Mononuclear cell (primary cell): ENCODE measurements around the gene RAB11B. TPM values are rescaled to one million over a fixed set of nuclear protein-coding genes. Genes with fewer than 3 reads are reported as not detected.
"Not testable (repeated sequence)": the region's sequence is repeated elsewhere in the genome, so short reads cannot be mapped to it uniquely, and the experiment has no call there.

ENCODE experiments used
- H3K27me3 ChIP-seq: 2 replicates; pipeline ENCODE4 v1.6.0; 2011; ENCODE audit warnings: low read length, control low read depth; ENCODE audit not compliant: insufficient read depth
- H3K4me1 ChIP-seq: 2 replicates; pipeline ENCODE4 v1.5.1; 2011; ENCODE audit warnings: mild to moderate bottlenecking, low read length, control low read depth; ENCODE audit not compliant: insufficient read depth
- H3K4me3 ChIP-seq: 2 replicates; pipeline ENCODE4 v1.5.1; 2011; ENCODE audit warnings: mild to moderate bottlenecking, low read length, moderate library complexity
- H3K9me3 ChIP-seq: 2 replicates; pipeline ENCODE4 v1.5.1; 2011; ENCODE audit warnings: low read depth, mild to moderate bottlenecking, control low read depth, low read length
- total RNA-seq: library from RNA; depleted of rRNA; stranded (reverse); fragments of >200 nt; gene quantifications from one replicate; pipeline ENCODE4 v1.2.3, GENCODE V29; 2012

The RAB11B gene
- total RNA-seq, 1 donor = 24.3 TPM

DNA sequence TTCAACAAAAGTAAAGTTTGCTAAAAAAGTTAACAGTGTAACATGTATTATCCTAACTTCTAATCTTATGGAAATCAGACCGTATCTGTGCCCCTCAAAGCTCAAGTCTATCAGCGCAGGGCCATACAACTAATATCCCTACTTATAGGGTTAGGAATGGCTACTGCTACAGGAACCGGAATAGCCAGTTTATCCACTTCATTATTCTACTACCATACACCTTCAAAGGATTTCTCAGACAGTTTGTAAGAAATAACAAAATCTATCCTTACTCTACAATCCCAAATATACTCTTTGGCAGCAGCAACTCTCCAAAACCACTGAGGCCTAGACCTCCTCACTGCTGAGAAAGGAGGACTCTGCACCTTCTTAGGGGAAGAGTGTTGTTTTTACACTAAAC lies 4.6 kb upstream of the RAB11B start:
- not testable (repeated sequence) for H3K4me3 ChIP-seq, H3K27me3 ChIP-seq, H3K4me1 ChIP-seq, H3K9me3 ChIP-seq

DNA sequence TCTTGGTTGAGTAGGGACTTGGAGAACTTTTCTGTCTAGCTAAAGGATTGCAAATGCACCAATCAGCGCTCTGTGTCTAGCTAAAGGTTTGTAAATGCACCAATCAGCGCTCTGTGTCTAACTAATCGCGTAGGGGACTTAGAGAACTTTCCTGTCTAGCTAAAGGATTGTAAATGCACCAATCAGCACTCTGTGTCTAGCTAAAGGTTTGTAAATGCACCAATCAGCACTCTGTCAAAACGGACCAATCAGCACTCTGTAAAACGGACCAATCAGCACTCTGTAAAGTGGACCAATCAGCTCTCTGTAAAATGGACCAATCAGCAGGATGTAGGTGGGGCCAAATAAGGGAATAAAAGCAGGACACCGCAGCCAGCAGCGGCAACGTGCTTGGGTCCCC lies 3.7 kb upstream of the RAB11B start:
- not testable (repeated sequence) for H3K27me3 ChIP-seq, H3K4me3 ChIP-seq, H3K9me3 ChIP-seq
- H3K4me1 ChIP-seq = peaks cover 11% of the 10 kb centered on the region

DNA sequence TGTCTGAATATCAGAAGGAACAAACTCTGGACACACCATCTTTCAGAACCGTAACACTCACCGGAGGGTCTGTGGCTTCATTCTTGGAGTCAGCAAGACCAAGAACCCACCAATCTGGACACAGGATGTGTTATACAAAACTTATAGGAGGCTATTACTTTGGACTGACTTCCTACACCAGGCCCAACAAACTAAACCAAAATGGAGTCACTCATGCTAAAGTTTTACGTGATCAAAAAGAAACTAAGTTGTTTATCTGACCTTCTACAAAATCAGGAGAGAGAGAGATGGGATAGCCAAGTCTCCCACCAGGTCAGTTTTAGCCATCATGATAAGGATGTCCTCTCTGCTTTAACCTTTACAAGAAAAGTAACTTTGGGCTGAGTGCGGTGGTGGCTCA lies 3.2 kb upstream of the RAB11B start:
- peaks cover 17% of the 10 kb centered on the region for H3K4me1 ChIP-seq
- H3K9me3 ChIP-seq = no peaks in the 10 kb centered on the region
- H3K27me3 ChIP-seq = no peaks in the 10 kb centered on the region
- H3K4me3 ChIP-seq = no peak overlapping the region

DNA sequence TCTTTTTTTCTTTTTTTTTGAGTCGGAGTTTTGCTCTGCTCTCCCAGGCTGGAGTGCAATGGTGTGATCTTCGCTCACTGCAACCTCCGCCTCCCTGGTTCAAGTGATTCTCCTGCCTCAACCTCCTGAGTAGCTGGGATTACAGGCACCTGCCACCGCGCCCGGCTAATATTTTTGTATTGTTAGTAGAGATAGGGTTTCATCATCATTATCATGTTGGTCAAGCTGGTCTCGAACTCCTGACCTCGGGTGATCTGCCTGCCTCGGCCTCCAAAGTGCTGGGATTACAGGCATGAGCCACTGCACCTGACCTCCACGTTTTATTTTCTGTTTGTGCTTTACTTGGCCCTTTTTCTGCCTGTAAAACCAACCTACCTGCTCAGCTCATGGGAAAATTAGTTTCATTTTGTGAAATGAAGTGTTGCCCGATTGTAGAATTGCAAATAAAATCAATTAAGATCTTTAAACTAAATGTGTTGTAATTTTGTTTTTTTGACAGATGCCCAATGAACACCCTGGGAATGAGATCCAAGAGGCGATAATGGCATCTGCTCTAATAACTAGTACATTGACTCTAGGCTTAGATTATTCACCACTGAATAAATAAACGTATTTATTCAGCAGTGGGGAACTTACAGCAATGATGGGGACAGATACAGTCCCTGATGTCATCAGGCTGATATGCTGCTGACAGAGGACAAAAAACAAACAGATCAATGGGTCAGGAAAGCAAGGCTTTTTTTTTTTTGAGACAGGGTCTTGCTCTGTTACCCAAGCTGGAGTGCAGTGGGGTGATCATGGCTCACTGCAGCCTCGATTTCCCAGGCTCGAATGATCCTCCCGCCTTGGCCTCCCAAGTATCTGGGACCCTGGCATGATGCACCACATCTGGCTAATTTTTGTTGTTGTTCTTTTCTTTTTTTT lies 2.2 kb upstream of the RAB11B start:
- Histone ChIP-seq H3K27me3 (no peaks in the 10 kb centered on the region), H3K9me3 (no peaks in the 10 kb centered on the region), H3K4me3 (no peak overlapping the region), H3K4me1 (peaks cover 21% of the 10 kb centered on the region)

DNA sequence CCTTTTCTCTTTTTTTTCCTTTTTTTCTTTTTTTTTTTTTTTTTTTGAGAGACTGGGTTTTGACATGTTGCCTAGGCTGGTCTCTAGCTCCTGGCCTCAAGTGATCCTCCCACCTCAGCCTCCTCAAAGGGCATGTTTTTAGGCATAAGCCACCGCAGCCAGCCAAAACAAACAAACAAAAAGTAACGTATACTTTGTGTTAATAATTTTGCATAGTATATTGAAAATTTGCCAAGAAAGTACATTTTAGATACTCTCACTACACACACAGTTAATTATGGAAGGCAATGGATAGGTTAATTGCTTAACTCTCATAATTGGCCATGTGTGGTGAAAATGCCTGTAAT lies 1.6 kb upstream of the RAB11B start:
- Histone ChIP-seq H3K4me3 (no peak overlapping the region), H3K27me3 (no peaks in the 10 kb centered on the region), H3K4me1 (peaks cover 21% of the 10 kb centered on the region), H3K9me3 (no peaks in the 10 kb centered on the region)

DNA sequence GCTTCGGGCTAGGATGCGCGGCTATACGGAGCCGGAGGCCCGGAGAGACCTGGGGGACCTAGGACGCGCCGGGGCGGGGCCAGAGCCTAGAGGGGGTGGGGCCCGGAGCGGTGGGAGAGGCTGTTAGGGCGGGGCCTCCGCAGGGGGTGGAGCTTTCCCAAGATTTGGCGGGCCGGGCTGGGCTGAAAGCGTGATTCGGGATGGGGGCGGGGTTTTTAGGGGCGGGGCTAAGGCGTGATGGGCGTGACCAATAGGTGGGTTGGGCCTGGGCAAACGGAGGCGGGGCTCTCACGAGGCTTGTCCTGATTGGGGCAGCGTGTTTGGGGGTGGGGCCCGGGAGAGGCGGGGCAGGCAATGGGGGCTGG lies 439 bp downstream of the RAB11B start:
- no peaks in the 10 kb centered on the region for H3K9me3 ChIP-seq
- no peaks in the 10 kb centered on the region for H3K27me3 ChIP-seq
- H3K4me1 ChIP-seq = peaks cover 21% of the 10 kb centered on the region
- H3K4me3 ChIP-seq = peak overlapping the region; percentile 98

DNA sequence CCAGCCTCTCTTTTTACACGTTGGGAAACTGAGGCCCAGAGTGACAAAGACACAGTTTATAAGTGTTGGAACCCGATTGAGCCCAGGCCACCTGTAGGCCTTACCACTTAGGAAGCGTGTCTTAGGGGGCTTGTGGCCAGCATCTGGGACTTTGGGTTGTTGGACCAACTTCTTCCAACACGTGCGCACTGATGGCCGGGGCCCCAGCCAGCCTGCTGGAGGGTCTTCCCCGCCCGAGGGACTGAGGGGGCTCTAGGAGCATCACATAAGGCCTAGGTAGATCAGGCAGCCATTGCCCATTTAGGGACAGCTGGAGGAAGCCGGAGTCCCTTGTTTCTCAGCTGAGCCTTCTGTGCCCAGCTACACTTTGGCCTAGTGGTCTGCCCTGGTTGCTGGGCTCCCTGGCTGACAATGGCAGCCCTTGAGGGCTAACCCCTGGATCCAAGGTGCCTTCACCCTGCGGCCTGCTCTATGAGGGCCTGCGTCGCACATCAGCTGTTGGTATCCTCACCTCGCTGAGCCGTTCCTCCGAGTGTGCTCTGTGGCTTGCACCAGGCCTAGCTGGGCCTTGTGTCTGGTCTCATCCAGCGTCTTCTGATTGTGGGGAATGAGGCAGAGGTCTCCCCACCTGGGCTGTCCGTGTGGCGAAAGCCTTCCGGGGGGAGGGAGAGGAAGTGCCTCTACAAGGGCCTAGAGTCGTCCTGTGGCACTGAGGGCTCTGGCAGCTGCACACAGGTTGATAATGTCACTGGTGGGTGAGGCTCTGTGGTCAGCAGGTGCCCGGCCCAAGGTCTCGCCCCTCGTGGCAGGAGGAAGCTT lies 1.2 kb downstream of the RAB11B start:
- Histone ChIP-seq H3K4me1 (peaks cover 21% of the 10 kb centered on the region), H3K4me3 (no peak overlapping the region), H3K27me3 (no peaks in the 10 kb centered on the region), H3K9me3 (no peaks in the 10 kb centered on the region)

DNA sequence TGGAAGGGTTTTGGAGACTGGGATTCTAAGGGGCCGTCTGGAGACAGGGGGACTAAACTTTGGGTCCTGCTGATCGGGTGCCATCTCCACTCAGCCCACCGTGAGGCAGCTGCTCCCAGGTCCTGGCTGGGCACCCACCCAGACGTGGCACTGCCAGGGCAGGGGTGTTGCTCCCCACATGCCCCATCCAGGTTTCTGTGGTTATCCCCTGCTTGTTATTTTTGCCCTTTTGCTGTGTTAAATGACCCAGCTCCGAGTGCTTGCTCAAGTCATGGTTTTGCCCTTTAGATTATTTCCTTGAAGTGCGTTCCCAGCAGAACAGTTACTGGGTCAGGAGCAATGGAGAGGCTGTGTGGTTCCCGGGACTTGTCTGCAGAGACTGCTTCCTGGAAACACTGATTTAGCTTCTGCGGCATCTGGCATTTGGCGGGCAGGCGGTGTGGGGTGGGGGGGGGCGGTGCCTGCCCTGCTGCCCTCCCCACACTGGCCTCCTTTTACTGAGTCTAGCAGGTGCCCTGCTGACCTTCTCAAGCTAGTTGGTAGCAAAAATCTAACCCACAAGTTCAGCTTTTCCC lies 1.9 kb downstream of the RAB11B start:
- Histone ChIP-seq H3K27me3 (no peaks in the 10 kb centered on the region), H3K4me3 (no peak overlapping the region), H3K9me3 (no peaks in the 10 kb centered on the region), H3K4me1 (peaks cover 21% of the 10 kb centered on the region)

DNA sequence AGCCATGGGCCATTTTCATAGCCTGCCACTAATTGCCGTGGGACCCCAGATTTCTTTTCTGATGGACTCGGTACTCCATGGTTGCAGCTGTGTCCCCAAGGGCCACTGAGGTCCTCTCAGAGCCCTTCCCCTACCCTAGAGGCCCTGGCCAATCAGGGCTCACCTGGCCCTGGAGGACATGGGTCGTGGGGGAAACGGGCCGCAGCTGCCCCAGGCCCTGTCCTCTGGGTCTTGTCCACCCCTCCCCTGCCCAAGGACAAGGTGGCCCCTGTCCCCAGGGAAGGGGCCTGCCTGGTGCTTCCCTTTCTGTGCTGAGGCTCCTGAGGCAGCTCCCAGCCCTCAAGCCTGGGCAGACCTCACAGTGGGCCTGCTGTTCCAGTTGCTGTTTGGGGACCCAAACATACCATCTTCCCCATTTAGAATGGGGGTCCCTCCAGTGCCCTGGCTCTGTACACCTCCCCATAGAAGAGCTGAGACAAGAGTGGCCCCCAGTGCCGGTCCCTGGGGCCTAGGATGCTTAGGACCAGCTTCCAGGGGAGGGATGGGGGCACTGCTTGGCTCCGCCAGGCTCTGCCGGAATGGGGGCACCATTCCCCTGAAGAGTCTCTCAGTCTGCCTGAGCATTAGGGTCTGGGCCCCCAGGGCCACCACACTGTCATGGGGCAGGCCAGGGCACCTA lies 3.2 kb downstream of the RAB11B start:
- no peaks in the 10 kb centered on the region for H3K9me3 ChIP-seq
- H3K4me3 ChIP-seq = no peak overlapping the region
- H3K4me1 ChIP-seq = peaks cover 21% of the 10 kb centered on the region
- no peaks in the 10 kb centered on the region for H3K27me3 ChIP-seq

DNA sequence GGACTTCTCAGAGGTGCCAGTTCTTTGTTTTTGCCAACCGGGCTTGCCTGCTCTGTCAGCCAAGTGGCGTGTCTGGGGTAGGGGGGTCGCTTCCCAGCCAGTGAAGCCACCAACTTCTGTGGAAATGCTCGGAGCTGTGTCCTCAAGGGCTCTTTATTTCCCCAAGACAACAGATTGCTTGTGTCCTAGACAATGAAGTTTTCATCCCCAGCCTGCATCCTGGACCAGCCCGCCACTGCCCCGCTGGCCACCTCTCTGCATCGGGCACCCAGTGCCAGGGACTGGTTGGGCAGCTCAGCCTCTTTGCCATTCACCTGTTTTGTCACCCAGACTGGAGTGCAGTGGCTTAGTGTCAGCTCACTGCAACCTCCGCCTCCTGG lies 3.7 kb downstream of the RAB11B start:
- peaks cover 21% of the 10 kb centered on the region for H3K4me1 ChIP-seq
- H3K4me3 ChIP-seq = no peak overlapping the region
- H3K9me3 ChIP-seq = no peaks in the 10 kb centered on the region
- H3K27me3 ChIP-seq = no peaks in the 10 kb centered on the region

DNA sequence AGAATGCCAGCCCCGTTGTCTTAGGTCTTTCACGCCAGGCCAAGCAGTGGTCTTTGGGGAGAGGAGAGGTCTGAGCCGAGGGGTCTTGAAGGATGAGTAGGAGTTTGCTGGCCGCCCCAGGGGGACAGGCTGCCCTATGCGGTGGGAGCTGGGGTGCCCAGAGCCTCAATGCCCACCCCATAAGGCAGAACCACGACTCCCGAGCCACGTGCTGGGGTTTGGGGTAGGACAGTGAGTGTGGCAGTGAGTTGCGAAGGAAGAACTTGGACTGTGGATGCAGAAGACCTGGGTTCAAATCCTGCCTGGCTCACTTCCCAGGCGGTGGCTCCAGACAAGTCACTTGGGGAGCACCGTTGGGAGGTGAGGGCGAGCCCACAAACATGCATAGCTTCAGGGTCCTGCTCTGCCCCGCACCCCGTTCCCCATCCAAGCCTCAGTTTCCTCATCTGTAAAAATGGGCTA lies 5.5 kb downstream of the RAB11B start:
- Histone ChIP-seq H3K4me3 (no peak overlapping the region), H3K9me3 (no peaks in the 10 kb centered on the region), H3K27me3 (no peaks in the 10 kb centered on the region)

DNA sequence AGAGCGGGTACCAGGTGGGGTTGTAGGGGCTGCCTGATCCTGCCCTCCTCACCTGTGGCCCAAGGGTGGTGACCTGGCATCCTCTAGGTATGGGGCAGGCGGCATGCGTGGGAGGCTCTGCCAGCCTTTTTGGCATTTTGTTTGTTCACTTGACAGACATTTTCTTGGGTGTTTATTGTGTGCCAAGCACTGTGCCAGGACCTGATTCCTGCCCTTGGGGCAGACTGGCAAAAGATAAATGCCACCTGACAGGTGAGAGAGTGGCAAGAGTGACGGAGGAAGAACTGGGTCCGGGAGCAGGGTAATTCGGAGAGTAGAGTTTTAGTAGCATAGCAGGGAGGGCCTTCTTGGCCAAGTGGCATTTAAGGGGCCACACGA lies 6.0 kb downstream of the RAB11B start:
- no peaks in the 10 kb centered on the region for H3K27me3 ChIP-seq
- H3K9me3 ChIP-seq = no peaks in the 10 kb centered on the region
- no peak overlapping the region for H3K4me3 ChIP-seq
- H3K4me1 ChIP-seq = peaks cover 12% of the 10 kb centered on the region

More for the DNA sequence above, 5.5 kb downstream of the RAB11B start:
- peaks cover 16% of the 10 kb centered on the region for H3K4me1 ChIP-seq

DNA sequence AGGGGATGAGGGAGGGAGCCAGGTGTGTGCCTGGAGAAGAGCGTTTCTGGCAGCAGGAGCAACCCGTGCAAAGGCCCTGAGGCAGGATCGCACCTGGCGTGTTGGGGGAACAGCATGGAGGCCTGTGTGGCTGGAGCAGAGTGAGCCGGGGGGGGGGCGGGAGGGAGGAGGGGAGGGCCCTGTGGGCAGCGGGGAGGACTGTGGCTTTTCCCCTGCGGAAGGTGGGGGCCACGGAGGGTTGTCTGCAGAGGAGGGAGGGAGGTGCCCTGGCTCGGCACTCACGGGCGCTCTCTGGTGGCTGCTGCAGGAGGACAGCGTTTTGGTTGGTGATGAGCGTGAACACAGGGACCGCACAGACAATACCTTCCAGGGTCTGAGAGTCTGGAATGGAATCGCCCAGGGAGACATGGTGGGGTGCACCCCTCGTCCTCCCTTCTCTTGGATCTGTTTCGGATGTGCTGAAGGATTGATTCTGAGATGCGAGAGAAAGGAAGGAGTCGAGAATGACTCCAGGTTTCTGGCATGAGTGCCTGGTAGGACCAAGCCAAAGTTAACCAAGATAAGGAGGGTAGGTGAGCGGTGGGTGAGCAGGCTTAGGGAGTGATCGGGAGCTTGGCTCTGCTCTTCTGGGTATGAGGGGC lies 6.5 kb downstream of the RAB11B start:
- Histone ChIP-seq H3K4me3 (no peak overlapping the region), H3K9me3 (no peaks in the 10 kb centered on the region), H3K27me3 (no peaks in the 10 kb centered on the region), H3K4me1 (peaks cover 7% of the 10 kb centered on the region)

DNA sequence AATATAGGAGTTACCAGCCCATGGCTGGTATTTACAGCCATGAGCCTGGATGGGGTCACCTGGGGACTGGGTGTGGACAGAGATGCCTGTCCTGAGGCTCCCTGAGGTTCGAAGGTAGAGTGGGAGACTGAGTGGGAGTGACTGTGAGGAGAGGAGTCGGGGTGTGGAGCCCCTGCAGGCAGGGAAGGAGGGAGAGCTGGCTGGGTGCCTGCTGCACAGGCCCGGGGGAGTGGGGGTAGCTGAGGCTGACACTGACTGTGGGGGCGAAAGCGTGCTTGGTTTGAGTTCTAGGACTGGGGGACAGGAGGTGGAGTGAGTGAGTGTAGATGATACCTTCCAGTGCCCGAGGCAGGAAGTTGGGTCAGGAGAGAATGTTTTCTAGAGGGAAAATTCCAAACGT lies 7.1 kb downstream of the RAB11B start:
- Histone ChIP-seq H3K27me3 (no peaks in the 10 kb centered on the region), H3K4me3 (no peak overlapping the region), H3K9me3 (no peaks in the 10 kb centered on the region), H3K4me1 (peaks cover 1% of the 10 kb centered on the region)
